ENCODE results near the gene TWIST2.
A peak's percentile ranks its signal among the peaks of the same experiment; 100 is the strongest.

TWIST2 gene

GRCh38 chr2:238942726-238943300 lies 94.9 kb downstream of the TWIST2 start:
- TF ChIP-seq EP300 (IDR thresholded peaks at IDR 0.05; ENCODE audit: borderline replicate concordance), result no peak
- no peak for TF ChIP-seq MAX (IDR thresholded peaks at IDR 0.05)
- no peak for TF ChIP-seq TAF1 (IDR thresholded peaks at IDR 0.05; ENCODE audit: low read depth)
- no peak for TF ChIP-seq EGR1 (IDR thresholded peaks at IDR 0.05)
- no peak for TF ChIP-seq CEBPB (IDR thresholded peaks at IDR 0.05)
- TF ChIP-seq TCF12 (IDR thresholded peaks at IDR 0.05; ENCODE audit: low read depth), result no peak
- no peak for TF ChIP-seq NFIC (IDR thresholded peaks at IDR 0.05)
- no peak for TF ChIP-seq USF1 (IDR thresholded peaks at IDR 0.05)
- no peak for TF ChIP-seq REST (IDR thresholded peaks at IDR 0.05; ENCODE audit: low read depth)
- TF ChIP-seq CREB1 (IDR thresholded peaks at IDR 0.05; ENCODE audit: low read depth), result no peak
- no peak for TF ChIP-seq TEAD4 (IDR thresholded peaks at IDR 0.05)
- TF ChIP-seq ZBTB7A (IDR thresholded peaks at IDR 0.05; ENCODE audit: low read depth), result no peak
- no peak for TF ChIP-seq FOXM1 (IDR thresholded peaks at IDR 0.05; ENCODE audit: borderline replicate concordance, low read depth)
- TF ChIP-seq RAD21 (IDR thresholded peaks at IDR 0.05; ENCODE audit: low read depth), result no peak
- TF ChIP-seq YY1 (IDR thresholded peaks at IDR 0.05; ENCODE audit: low read depth), result no peak

- TF ChIP-seq MAX (IDR thresholded peaks at IDR 0.05) (no peak), TCF12 (IDR thresholded peaks at IDR 0.05; ENCODE audit: low read depth) (no peak), ZBTB7A (IDR thresholded peaks at IDR 0.05; ENCODE audit: low read depth) (no peak)
These were observed 95.6 kb downstream of the TWIST2 start for GRCh38 chr2:238943338-238944067.

GRCh38 chr2:238945433-238946150 lies 97.7 kb downstream of the TWIST2 start:
- TF ChIP-seq RAD21 (IDR thresholded peaks at IDR 0.05; ENCODE audit: low read depth) (peak; percentile 83), CREB1 (IDR thresholded peaks at IDR 0.05; ENCODE audit: low read depth) (no peak), NFIC (IDR thresholded peaks at IDR 0.05) (no peak), YY1 (IDR thresholded peaks at IDR 0.05; ENCODE audit: low read depth) (no peak)

GRCh38 chr2:238946318-238947242 lies 98.7 kb downstream of the TWIST2 start:
- TF ChIP-seq TEAD4 (IDR thresholded peaks at IDR 0.05), result no peak
- no peak for TF ChIP-seq ZBTB7A (IDR thresholded peaks at IDR 0.05; ENCODE audit: low read depth)
- TF ChIP-seq RAD21 (IDR thresholded peaks at IDR 0.05; ENCODE audit: low read depth), result no peak
- no peak for TF ChIP-seq EP300 (IDR thresholded peaks at IDR 0.05; ENCODE audit: borderline replicate concordance)
- TF ChIP-seq FOXM1 (IDR thresholded peaks at IDR 0.05; ENCODE audit: borderline replicate concordance, low read depth), result no peak
- no peak for TF ChIP-seq TAF1 (IDR thresholded peaks at IDR 0.05; ENCODE audit: low read depth)

- TF ChIP-seq ZBTB7A (IDR thresholded peaks at IDR 0.05; ENCODE audit: low read depth) (no peak), RAD21 (IDR thresholded peaks at IDR 0.05; ENCODE audit: low read depth) (no peak), MAX (IDR thresholded peaks at IDR 0.05) (no peak)
These were observed 99.4 kb downstream of the TWIST2 start for GRCh38 chr2:238947243-238947760.

- TF ChIP-seq CEBPB (IDR thresholded peaks at IDR 0.05), result no peak
- no peak for TF ChIP-seq TCF12 (IDR thresholded peaks at IDR 0.05; ENCODE audit: low read depth)
- TF ChIP-seq NFIC (IDR thresholded peaks at IDR 0.05), result no peak
- no peak for TF ChIP-seq USF1 (IDR thresholded peaks at IDR 0.05)
- no peak for TF ChIP-seq CREB1 (IDR thresholded peaks at IDR 0.05; ENCODE audit: low read depth)
- TF ChIP-seq TEAD4 (IDR thresholded peaks at IDR 0.05), result no peak
- TF ChIP-seq MAX (IDR thresholded peaks at IDR 0.05), result no peak
- no peak for TF ChIP-seq EP300 (IDR thresholded peaks at IDR 0.05; ENCODE audit: borderline replicate concordance)
- no peak for TF ChIP-seq EGR1 (IDR thresholded peaks at IDR 0.05)
- no peak for TF ChIP-seq RAD21 (IDR thresholded peaks at IDR 0.05; ENCODE audit: low read depth)
- TF ChIP-seq YY1 (IDR thresholded peaks at IDR 0.05; ENCODE audit: low read depth), result no peak
- TF ChIP-seq REST (IDR thresholded peaks at IDR 0.05; ENCODE audit: low read depth), result no peak
- TF ChIP-seq ZBTB7A (IDR thresholded peaks at IDR 0.05; ENCODE audit: low read depth), result no peak
- no peak for TF ChIP-seq FOXM1 (IDR thresholded peaks at IDR 0.05; ENCODE audit: borderline replicate concordance, low read depth)
- no peak for TF ChIP-seq TAF1 (IDR thresholded peaks at IDR 0.05; ENCODE audit: low read depth)
These were observed 100.2 kb downstream of the TWIST2 start for GRCh38 chr2:238947920-238948710.
